WTC11 (cell line): ENCODE measurements around the gene RETREG1. TPM values are rescaled to one million over a fixed set of nuclear protein-coding genes. Genes with fewer than 3 reads are reported as not detected.
A peak's percentile ranks its signal among the peaks of the same experiment; 100 is the strongest.

Source experiments
- ATAC-seq: fragments of 200-7000 bp; cut with Tn5 transposase; 2 replicates; pipeline ENCODE4 v1.10.0; 2021; ENCODE audit warnings: mild to moderate bottlenecking, moderate library complexity
- CTCF ChIA-PET: fragments of 300-600 bp; sonication (Branson Sonifier 250); formaldehyde crosslinking; loops from one replicate; lab custom pipeline; 2021; ENCODE audit warnings: antibody characterized with exemption; lab: Charles Lee
- POLR2A ChIA-PET: fragments of 350-600 bp; sonication (Branson Sonifier 250); formaldehyde crosslinking; loops from one replicate; lab custom pipeline; 2021; ENCODE audit warnings: antibody characterized with exemption; lab: Charles Lee
- DNase-seq: peaks from one replicate; pipeline ENCODE4 v3.0.0; 2021; ENCODE audit warnings: low spot score
- H3K27ac Mint-ChIP-seq: 2 replicates; pipeline ENCODE4 v1.8.0; 2021; ENCODE audit warnings: mixed read lengths
- H3K27me3 Mint-ChIP-seq: 2 replicates; pipeline ENCODE4 v1.8.0; 2021; ENCODE audit warnings: low read depth, mild to moderate bottlenecking, moderate library complexity, mixed read lengths
- H3K36me3 Mint-ChIP-seq: 2 replicates; pipeline ENCODE4 v1.8.0; 2021; ENCODE audit warnings: mixed read lengths
- H3K4me1 Mint-ChIP-seq: 2 replicates; pipeline ENCODE4 v1.8.0; 2022; ENCODE audit warnings: mixed read lengths
- H3K4me3 Mint-ChIP-seq: 2 replicates; pipeline ENCODE4 v1.8.0; 2021; ENCODE audit warnings: mild to moderate bottlenecking, moderate library complexity, mixed read lengths
- H3K9me3 Mint-ChIP-seq: 2 replicates; pipeline ENCODE4 v1.8.0; 2021; ENCODE audit warnings: mixed read lengths
- ATF3 ChIP-seq: sonication (generic); formaldehyde crosslinking; conservative IDR thresholded peaks from 2 replicates; pipeline ENCODE4 v1.8.1; 2022; ENCODE audit warnings: mild to moderate bottlenecking, missing genetic modification reagents
- CREB1 ChIP-seq: sonication (generic); formaldehyde crosslinking; IDR thresholded peaks from 2 replicates; pipeline ENCODE4 v1.8.0; 2023; ENCODE audit warnings: mild to moderate bottlenecking, missing genetic modification reagents
- EMX1 ChIP-seq: fragments of 250-450 bp; sonication (Bioruptor Pico); IDR thresholded peaks from 2 replicates; pipeline ENCODE4 v1.8.0; 2021; ENCODE audit warnings: mild to moderate bottlenecking
- ETV6 ChIP-seq: sonication (generic); formaldehyde crosslinking; IDR thresholded peaks from 2 replicates; pipeline ENCODE4 v1.8.1; 2022; ENCODE audit warnings: mild to moderate bottlenecking, missing genetic modification reagents
- JAZF1 ChIP-seq: fragments of 250-450 bp; sonication (Bioruptor Pico); IDR thresholded peaks from 2 replicates; pipeline ENCODE4 v1.9.0; 2021; ENCODE audit warnings: moderate library complexity, mild to moderate bottlenecking, inconsistent platforms
- JUN ChIP-seq: sonication (generic); formaldehyde crosslinking; IDR thresholded peaks from 2 replicates; pipeline ENCODE4 v1.8.0; 2023; ENCODE audit warnings: mild to moderate bottlenecking, missing genetic modification reagents
- MYBL2 ChIP-seq: sonication (generic); formaldehyde crosslinking; IDR thresholded peaks from 2 replicates; pipeline ENCODE4 v1.8.1; 2023; ENCODE audit warnings: mild to moderate bottlenecking, moderate library complexity, missing genetic modification reagents
- NFYB ChIP-seq: sonication (generic); formaldehyde crosslinking; conservative IDR thresholded peaks from 2 replicates; pipeline ENCODE4 v1.8.0; 2022; ENCODE audit warnings: low read depth, missing genetic modification reagents
- SMAD4 ChIP-seq: sonication (generic); formaldehyde crosslinking; IDR thresholded peaks from 2 replicates; pipeline ENCODE4 v1.8.0; 2022; ENCODE audit warnings: mild to moderate bottlenecking, missing genetic modification reagents
- SOX15 ChIP-seq: fragments of 250-450 bp; sonication (Bioruptor Pico); IDR thresholded peaks from 2 replicates; pipeline ENCODE4 v1.9.0; 2021; ENCODE audit warnings: mild to moderate bottlenecking
- TCF7 ChIP-seq: sonication (generic); formaldehyde crosslinking; IDR thresholded peaks from 2 replicates; pipeline ENCODE4 v1.8.0; 2022; ENCODE audit warnings: mild to moderate bottlenecking, low read depth, missing genetic modification reagents, moderate library complexity
- ZNF263 ChIP-seq: sonication (generic); formaldehyde crosslinking; IDR thresholded peaks from 2 replicates; pipeline ENCODE4 v1.8.1; 2022; ENCODE audit warnings: low read depth, mild to moderate bottlenecking, moderate library complexity, missing genetic modification reagents
- ZNF416 ChIP-seq: fragments of 250-450 bp; sonication (Bioruptor Pico); IDR thresholded peaks from 2 replicates; pipeline ENCODE4 v1.9.0; 2021; ENCODE audit warnings: mild to moderate bottlenecking, inconsistent platforms
- total RNA-seq: library from RNA; stranded (reverse); gene quantifications from 3 replicates; pipeline ENCODE4 v1.2.3, GENCODE V29; 2021
- TF ChIP-seq, protein P1 (sequence below): sonication (generic); formaldehyde crosslinking; conservative IDR thresholded peaks from 2 replicates; pipeline ENCODE4 v1.8.1; 2023; ENCODE audit warnings: mild to moderate bottlenecking, low read depth, missing genetic modification reagents, moderate library complexity
- TF ChIP-seq, protein P2 (sequence below): sonication (generic); formaldehyde crosslinking; IDR thresholded peaks from 2 replicates; pipeline ENCODE4 v1.8.1; 2023; ENCODE audit warnings: mild to moderate bottlenecking, missing genetic modification reagents, moderate library complexity
- TF ChIP-seq, protein P3 (sequence below): sonication (generic); formaldehyde crosslinking; IDR thresholded peaks from 2 replicates; pipeline ENCODE4 v1.8.1; 2023; ENCODE audit warnings: mild to moderate bottlenecking, moderate library complexity, missing genetic modification reagents
- TF ChIP-seq, protein P4 (sequence below): sonication (generic); formaldehyde crosslinking; IDR thresholded peaks from 2 replicates; pipeline ENCODE4 v1.8.1; 2022; ENCODE audit warnings: mild to moderate bottlenecking, moderate library complexity, missing genetic modification reagents
- TF ChIP-seq, protein P5 (sequence below): sonication (generic); formaldehyde crosslinking; IDR thresholded peaks from 2 replicates; pipeline ENCODE4 v1.8.1; 2022; ENCODE audit warnings: missing genetic modification reagents, borderline replicate concordance
- TF ChIP-seq, protein P6 (sequence below): sonication (generic); formaldehyde crosslinking; IDR thresholded peaks from 2 replicates; pipeline ENCODE4 v1.8.0; 2022; ENCODE audit warnings: mild to moderate bottlenecking, missing genetic modification reagents
- TF ChIP-seq, protein P7 (sequence below): sonication (generic); formaldehyde crosslinking; IDR thresholded peaks from 2 replicates; pipeline ENCODE4 v1.8.0; 2023; ENCODE audit warnings: missing genetic modification reagents

Gene RETREG1
- total RNA-seq, 1 experiment from 2014 or later: 2.2 TPM

DNA sequence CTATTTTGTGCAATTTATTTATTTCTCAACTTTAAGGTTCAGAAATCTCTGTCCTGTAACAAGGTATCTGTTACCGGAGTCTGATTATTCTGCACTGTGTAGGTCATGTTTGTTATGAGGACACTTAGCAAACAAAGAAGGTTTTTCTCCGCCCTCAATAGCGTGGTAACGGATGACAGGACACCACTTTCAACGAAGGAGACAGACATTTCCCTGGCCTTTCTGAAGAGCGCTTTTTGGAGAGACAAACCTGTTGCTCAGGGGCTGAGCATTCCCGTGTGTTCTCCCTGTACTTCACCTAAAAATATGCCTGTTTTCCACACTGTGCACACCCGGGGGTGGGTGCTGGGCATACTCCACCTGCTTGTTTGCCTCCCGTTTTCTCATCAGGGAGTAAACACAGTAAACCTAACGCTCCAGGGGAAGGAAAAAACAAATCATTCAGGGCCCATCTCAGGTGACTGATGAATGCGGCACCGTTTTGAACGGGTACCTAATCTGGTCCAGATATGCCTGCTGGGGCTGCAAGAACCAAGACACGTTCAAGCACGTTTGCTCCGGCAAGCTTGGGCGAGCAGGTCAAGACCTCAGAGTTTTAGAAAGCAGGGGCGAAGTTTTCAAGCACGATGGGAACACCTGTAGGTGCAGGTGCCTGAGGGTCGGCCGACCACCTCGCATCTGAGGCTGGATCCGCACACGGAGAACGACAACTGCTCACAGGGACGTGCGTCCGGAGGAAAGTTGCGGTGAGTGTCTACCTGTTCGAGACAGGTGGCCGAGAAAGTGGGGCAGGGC is 859 bp downstream of the RETREG1 start:
- H3K36me3 Mint-ChIP-seq: no peaks in the 10 kb centered on the region

More for the DNA sequence above, 859 bp downstream of the RETREG1 start:
- peaks cover 24% of the 10 kb centered on the region for H3K27me3 Mint-ChIP-seq
- TF ChIP-seq, protein P1, sequence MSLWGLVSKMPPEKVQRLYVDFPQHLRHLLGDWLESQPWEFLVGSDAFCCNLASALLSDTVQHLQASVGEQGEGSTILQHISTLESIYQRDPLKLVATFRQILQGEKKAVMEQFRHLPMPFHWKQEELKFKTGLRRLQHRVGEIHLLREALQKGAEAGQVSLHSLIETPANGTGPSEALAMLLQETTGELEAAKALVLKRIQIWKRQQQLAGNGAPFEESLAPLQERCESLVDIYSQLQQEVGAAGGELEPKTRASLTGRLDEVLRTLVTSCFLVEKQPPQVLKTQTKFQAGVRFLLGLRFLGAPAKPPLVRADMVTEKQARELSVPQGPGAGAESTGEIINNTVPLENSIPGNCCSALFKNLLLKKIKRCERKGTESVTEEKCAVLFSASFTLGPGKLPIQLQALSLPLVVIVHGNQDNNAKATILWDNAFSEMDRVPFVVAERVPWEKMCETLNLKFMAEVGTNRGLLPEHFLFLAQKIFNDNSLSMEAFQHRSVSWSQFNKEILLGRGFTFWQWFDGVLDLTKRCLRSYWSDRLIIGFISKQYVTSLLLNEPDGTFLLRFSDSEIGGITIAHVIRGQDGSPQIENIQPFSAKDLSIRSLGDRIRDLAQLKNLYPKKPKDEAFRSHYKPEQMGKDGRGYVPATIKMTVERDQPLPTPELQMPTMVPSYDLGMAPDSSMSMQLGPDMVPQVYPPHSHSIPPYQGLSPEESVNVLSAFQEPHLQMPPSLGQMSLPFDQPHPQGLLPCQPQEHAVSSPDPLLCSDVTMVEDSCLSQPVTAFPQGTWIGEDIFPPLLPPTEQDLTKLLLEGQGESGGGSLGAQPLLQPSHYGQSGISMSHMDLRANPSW (CRISPR knock-in tag): no peak
- TF ChIP-seq, protein P2, sequence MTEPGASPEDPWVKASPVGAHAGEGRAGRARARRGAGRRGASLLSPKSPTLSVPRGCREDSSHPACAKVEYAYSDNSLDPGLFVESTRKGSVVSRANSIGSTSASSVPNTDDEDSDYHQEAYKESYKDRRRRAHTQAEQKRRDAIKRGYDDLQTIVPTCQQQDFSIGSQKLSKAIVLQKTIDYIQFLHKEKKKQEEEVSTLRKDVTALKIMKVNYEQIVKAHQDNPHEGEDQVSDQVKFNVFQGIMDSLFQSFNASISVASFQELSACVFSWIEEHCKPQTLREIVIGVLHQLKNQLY: no peak
- no peak for TF ChIP-seq SMAD4
- TF ChIP-seq JUN: no peak
- TF ChIP-seq, protein P3, sequence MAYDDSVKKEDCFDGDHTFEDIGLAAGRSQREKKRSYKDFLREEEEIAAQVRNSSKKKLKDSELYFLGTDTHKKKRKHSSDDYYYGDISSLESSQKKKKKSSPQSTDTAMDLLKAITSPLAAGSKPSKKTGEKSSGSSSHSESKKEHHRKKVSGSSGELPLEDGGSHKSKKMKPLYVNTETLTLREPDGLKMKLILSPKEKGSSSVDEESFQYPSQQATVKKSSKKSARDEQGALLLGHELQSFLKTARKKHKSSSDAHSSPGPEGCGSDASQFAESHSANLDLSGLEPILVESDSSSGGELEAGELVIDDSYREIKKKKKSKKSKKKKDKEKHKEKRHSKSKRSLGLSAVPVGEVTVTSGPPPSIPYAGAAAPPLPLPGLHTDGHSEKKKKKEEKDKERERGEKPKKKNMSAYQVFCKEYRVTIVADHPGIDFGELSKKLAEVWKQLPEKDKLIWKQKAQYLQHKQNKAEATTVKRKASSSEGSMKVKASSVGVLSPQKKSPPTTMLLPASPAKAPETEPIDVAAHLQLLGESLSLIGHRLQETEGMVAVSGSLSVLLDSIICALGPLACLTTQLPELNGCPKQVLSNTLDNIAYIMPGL (CRISPR knock-in tag): no peak
- TF ChIP-seq NFYB: no peak
- no peak for TF ChIP-seq SOX15 (CRISPR knock-in tag)
- TF ChIP-seq CREB1 (CRISPR knock-in tag): no peak
- no peak for TF ChIP-seq ATF3 (CRISPR knock-in tag)
- no peak for TF ChIP-seq MYBL2 (CRISPR knock-in tag)
- TF ChIP-seq, protein P4, sequence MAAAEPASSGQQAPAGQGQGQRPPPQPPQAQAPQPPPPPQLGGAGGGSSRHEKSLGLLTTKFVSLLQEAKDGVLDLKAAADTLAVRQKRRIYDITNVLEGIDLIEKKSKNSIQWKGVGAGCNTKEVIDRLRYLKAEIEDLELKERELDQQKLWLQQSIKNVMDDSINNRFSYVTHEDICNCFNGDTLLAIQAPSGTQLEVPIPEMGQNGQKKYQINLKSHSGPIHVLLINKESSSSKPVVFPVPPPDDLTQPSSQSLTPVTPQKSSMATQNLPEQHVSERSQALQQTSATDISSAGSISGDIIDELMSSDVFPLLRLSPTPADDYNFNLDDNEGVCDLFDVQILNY (CRISPR knock-in tag): no peak
- no peak for TF ChIP-seq ETV6 (CRISPR knock-in tag)
- no peak for TF ChIP-seq EMX1 (CRISPR knock-in tag)
- no peak for TF ChIP-seq ZNF416 (CRISPR knock-in tag)
- no peak for TF ChIP-seq ZNF263 (CRISPR knock-in tag)
- TF ChIP-seq, protein P5, sequence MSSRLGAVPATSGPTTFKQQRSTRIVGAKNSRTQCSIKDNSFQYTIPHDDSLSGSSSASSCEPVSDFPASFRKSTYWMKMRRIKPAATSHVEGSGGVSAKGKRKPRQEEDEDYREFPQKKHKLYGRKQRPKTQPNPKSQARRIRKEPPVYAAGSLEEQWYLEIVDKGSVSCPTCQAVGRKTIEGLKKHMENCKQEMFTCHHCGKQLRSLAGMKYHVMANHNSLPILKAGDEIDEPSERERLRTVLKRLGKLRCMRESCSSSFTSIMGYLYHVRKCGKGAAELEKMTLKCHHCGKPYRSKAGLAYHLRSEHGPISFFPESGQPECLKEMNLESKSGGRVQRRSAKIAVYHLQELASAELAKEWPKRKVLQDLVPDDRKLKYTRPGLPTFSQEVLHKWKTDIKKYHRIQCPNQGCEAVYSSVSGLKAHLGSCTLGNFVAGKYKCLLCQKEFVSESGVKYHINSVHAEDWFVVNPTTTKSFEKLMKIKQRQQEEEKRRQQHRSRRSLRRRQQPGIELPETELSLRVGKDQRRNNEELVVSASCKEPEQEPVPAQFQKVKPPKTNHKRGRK (CRISPR knock-in tag): no peak
- no peak for TF ChIP-seq JAZF1 (CRISPR knock-in tag)
- TF ChIP-seq, protein P6, sequence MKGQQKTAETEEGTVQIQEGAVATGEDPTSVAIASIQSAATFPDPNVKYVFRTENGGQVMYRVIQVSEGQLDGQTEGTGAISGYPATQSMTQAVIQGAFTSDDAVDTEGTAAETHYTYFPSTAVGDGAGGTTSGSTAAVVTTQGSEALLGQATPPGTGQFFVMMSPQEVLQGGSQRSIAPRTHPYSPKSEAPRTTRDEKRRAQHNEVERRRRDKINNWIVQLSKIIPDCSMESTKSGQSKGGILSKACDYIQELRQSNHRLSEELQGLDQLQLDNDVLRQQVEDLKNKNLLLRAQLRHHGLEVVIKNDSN: no peak
- no peak for TF ChIP-seq TCF7
- TF ChIP-seq, protein P7, sequence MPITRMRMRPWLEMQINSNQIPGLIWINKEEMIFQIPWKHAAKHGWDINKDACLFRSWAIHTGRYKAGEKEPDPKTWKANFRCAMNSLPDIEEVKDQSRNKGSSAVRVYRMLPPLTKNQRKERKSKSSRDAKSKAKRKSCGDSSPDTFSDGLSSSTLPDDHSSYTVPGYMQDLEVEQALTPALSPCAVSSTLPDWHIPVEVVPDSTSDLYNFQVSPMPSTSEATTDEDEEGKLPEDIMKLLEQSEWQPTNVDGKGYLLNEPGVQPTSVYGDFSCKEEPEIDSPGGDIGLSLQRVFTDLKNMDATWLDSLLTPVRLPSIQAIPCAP (CRISPR knock-in tag): no peak
- H3K9me3 Mint-ChIP-seq: no peaks in the 10 kb centered on the region
- POLR2A ChIA-PET: no interaction called here
- H3K4me3 Mint-ChIP-seq: peak overlapping the region; percentile 86
- peaks cover 16% of the 10 kb centered on the region for H3K4me1 Mint-ChIP-seq
- CTCF ChIA-PET: interaction anchor here (0.9 to 2.5 kb wide), 2 partner anchors 10 to 63 kb away, joined by 3 to 9 read pairs; no protein-coding TSS in a partner anchor
- ATAC-seq: peak; percentile 23
- no peak for DNase-seq
- no peak overlapping the region for H3K27ac Mint-ChIP-seq
